GM12878 (cell line): ENCODE measurements around the gene MBD3L5. TPM values are rescaled to one million over a fixed set of nuclear protein-coding genes. Genes with fewer than 3 reads are reported as not detected.

Experiments used
- ATAC-seq: fragments of 200-7000 bp; cut with Tn5 transposase; 3 replicates; pipeline ENCODE4 v1.9.1; 2020; ENCODE audit warnings: mild to moderate bottlenecking, moderate library complexity
- BruUV-seq: library from RNA; stranded (reverse); fragments of 400-500 nt; replicated peaks from 2 replicates; lab custom pipeline; 2021; lab: Mats Ljungman, UMichigan
- CTCF ChIA-PET: fragments of 300-600 bp; sonication (Branson Sonifier 250); formaldehyde crosslinking; extraction: SDS; loops from one replicate; lab custom pipeline; 2021; ENCODE audit warnings: inconsistent platforms; lab: Yijun Ruan, JAX
- POLR2A ChIA-PET: fragments of 350-600 bp; formaldehyde crosslinking; extraction: SDS; loops from one replicate; lab custom pipeline; 2021; ENCODE audit warnings: inconsistent platforms; lab: Charles Lee
- RAD21 ChIA-PET: fragments of 300-600 bp; sonication (Branson Sonifier 250); formaldehyde crosslinking; loops from one replicate; lab custom pipeline; 2023; ENCODE audit warnings: antibody characterized with exemption; ENCODE audit not compliant: unreplicated experiment; lab: Charles Lee
- SMC1A ChIA-PET: fragments of 300-600 bp; sonication (Branson Sonifier 250); formaldehyde crosslinking; loops from one replicate; lab custom pipeline; 2023; ENCODE audit not compliant: unreplicated experiment, uncharacterized antibody; lab: Charles Lee
- DNase-seq: peaks from one replicate; pipeline ENCODE4 v3.0.0-alpha.2; 2011; ENCODE audit warnings: low read depth, low spot score
- FAIRE-seq: peaks from 3 replicates; lab custom pipeline; 2011; peaks lifted over from hg19 to GRCh38; lab: Jason Lieb, UNC
- H2AFZ ChIP-seq: 2 replicates; pipeline ENCODE4 v1.6.0; 2011; ENCODE audit warnings: low read depth, low read length, control low read depth; ENCODE audit not compliant: control insufficient read depth
- H3K27ac ChIP-seq: 2 replicates; pipeline ENCODE4 v1.5.1; 2011; ENCODE audit warnings: control low read depth; ENCODE audit not compliant: control insufficient read depth, insufficient read depth
- H3K27me3 ChIP-seq, 2 experiments: replicated peaks in 1 of 2; 2 replicates each; pipeline versions ENCODE4 v1.6.0 to v1.6.1; 2011; ENCODE audit warnings: low read length in 1 of 2; ENCODE audit not compliant: control insufficient read depth in 2 of 2, insufficient read depth in 2 of 2
- H3K36me3 ChIP-seq, 2 experiments: 2 replicates each; pipeline ENCODE4 v1.5.1; 2011; ENCODE audit warnings: low read length in 1 of 2; ENCODE audit not compliant: control insufficient read depth in 2 of 2, insufficient read depth in 2 of 2
- H3K4me1 ChIP-seq: 2 replicates; pipeline ENCODE4 v1.6.1; 2011; ENCODE audit warnings: mild to moderate bottlenecking, low read length, moderate library complexity, mixed read lengths; ENCODE audit not compliant: control insufficient read depth, insufficient read depth
- H3K4me2 ChIP-seq: 2 replicates; pipeline ENCODE4 v1.6.0; 2011; ENCODE audit warnings: control low read depth; ENCODE audit not compliant: control insufficient read depth, insufficient read depth
- H3K4me3 ChIP-seq: fragments of 200-600 bp; sonication (generic); 2 replicates; pipeline ENCODE4 v1.5.1; 2016
- H3K79me2 ChIP-seq: 2 replicates; pipeline ENCODE4 v1.6.0; 2011; ENCODE audit warnings: low read length; ENCODE audit not compliant: control insufficient read depth, insufficient read depth
- H3K9ac ChIP-seq: 2 replicates; pipeline ENCODE4 v1.8.0; 2011; ENCODE audit warnings: low read length, control low read depth, mixed read lengths; ENCODE audit not compliant: control insufficient read depth, insufficient read depth
- H3K9me3 ChIP-seq: replicated peaks from 3 replicates; pipeline ENCODE4 v1.5.1; 2011; ENCODE audit warnings: mild to moderate bottlenecking, low read length; ENCODE audit not compliant: control insufficient read depth, insufficient read depth
- H4K20me1 ChIP-seq: 2 replicates; pipeline ENCODE4 v1.6.0; 2011; ENCODE audit not compliant: control insufficient read depth, insufficient read depth
- BACH1 ChIP-seq: fragments of 450-650 bp; IDR thresholded peaks from 2 replicates; pipeline ENCODE4 v1.6.1; 2017; ENCODE audit warnings: mild to moderate bottlenecking, borderline replicate concordance
- CHD1 ChIP-seq: IDR thresholded peaks from 2 replicates; pipeline ENCODE4 v1.6.1; 2012; ENCODE audit warnings: low read depth, low read length, improper control_type of control experiment
- CREM ChIP-seq: IDR thresholded peaks from 2 replicates; pipeline ENCODE4 v1.6.1; 2014; ENCODE audit warnings: antibody characterized with exemption, low read depth
- FOXM1 ChIP-seq: IDR thresholded peaks from 2 replicates; pipeline ENCODE4 v1.6.1; 2012; ENCODE audit warnings: low read depth, mild to moderate bottlenecking, inconsistent platforms, low read length, moderate library complexity
- JUNB ChIP-seq: IDR thresholded peaks from 2 replicates; pipeline ENCODE4 v1.6.1; 2016; ENCODE audit warnings: antibody characterized with exemption, mild to moderate bottlenecking
- KDM1A ChIP-seq: fragments of 200-600 bp; sonication (generic); IDR thresholded peaks from 2 replicates; pipeline ENCODE4 v1.6.1; 2016; ENCODE audit warnings: borderline replicate concordance
- MAX ChIP-seq: IDR thresholded peaks from 2 replicates; pipeline ENCODE4 v1.6.1; 2012; ENCODE audit warnings: low read depth, low read length, improper control_type of control experiment
- MTA2 ChIP-seq: fragments of 450-650 bp; IDR thresholded peaks from 2 replicates; pipeline ENCODE4 v1.6.1; 2016; ENCODE audit warnings: low read depth, mild to moderate bottlenecking, moderate library complexity
- MYB ChIP-seq: fragments of 150-350 bp; IDR thresholded peaks from 2 replicates; pipeline ENCODE4 v1.6.1; 2014; ENCODE audit warnings: mild to moderate bottlenecking, low read depth, low read length, borderline replicate concordance
- NR2C1 ChIP-seq: fragments of 450-650 bp; IDR thresholded peaks from 2 replicates; pipeline ENCODE4 v1.6.1; 2017; ENCODE audit warnings: antibody characterized with exemption, mild to moderate bottlenecking, moderate library complexity
- SIN3A ChIP-seq: IDR thresholded peaks from 2 replicates; pipeline ENCODE4 v1.6.1; 2012; ENCODE audit warnings: low read depth, low read length, improper control_type of control experiment
- SPI1 ChIP-seq: IDR thresholded peaks from 2 replicates; pipeline ENCODE4 v1.6.1; 2011; ENCODE audit warnings: low read depth, mild to moderate bottlenecking, low read length, moderate library complexity, borderline replicate concordance; ENCODE audit not compliant: insufficient read depth
- TARDBP ChIP-seq: IDR thresholded peaks from 2 replicates; pipeline ENCODE4 v1.6.1; 2016; ENCODE audit warnings: borderline replicate concordance
- ZBTB40 ChIP-seq: fragments of 450-650 bp; IDR thresholded peaks from 2 replicates; pipeline ENCODE4 v1.6.1; 2016; ENCODE audit warnings: mild to moderate bottlenecking, moderate library complexity, borderline replicate concordance
- ZNF687 ChIP-seq: fragments of 450-650 bp; IDR thresholded peaks from 2 replicates; pipeline ENCODE4 v1.6.1; 2017; ENCODE audit warnings: mild to moderate bottlenecking, moderate library complexity
- WGBS: methylation state at CpG from one replicate; pipeline ENCODE4 v1.1.6; 2016; ENCODE audit warnings: low lambda C conversion rate; ENCODE audit not compliant: insufficient replicate concordance, insufficient coverage; ENCODE audit errors: missing lambda C conversion rate; 5-methylcytosine and 5-hydroxymethylcytosine counted together
- in situ Hi-C: fragments of 300-500 bp; cut with MboI; formaldehyde crosslinking; loops from 9 replicates; pipeline ENCODE4 v1.14.3; 2018; ENCODE audit warnings: mixed read lengths
- intact Hi-C: fragments of 100-400 bp; cut with micrococcal nuclease; formaldehyde crosslinking; loops from one replicate; pipeline ENCODE4 v1.14.2; 2022; ENCODE audit not compliant: unreplicated experiment
- polyA plus RNA-seq, 11 experiments: library from polyadenylated mRNA; depleted of rRNA in 4 of 11; unstranded in 6 of 11; stranded (reverse) in 5 of 11; fragments of >200 nt; fragmentation: Nextera tagmentation in 4 of 11; fragmentation: Illumina TruSeq in 1 of 11; extraction: Ambion mirVana in 4 of 11; extraction: Trizol in 1 of 11; gene quantifications; 1 replicate in 1 of 11; 2 replicates in 10 of 11; pipeline versions ENCODE4 v1.2.1 to v1.2.3, GENCODE V29; 2011 to 2016; ENCODE audit warnings: inconsistent platforms in 2 of 11, missing spikeins in 2 of 11, low read depth in 1 of 11
- total RNA-seq, 4 experiments: library from RNA; depleted of rRNA in 3 of 4; stranded (reverse); fragments of >200 nt in 3 of 4; fragmentation: Illumina TruSeq in 1 of 4; extraction: Trizol in 1 of 4; gene quantifications; 2 replicates each; pipeline versions ENCODE4 v1.2.1 to v1.2.3, GENCODE V29; 2013 to 2021

MBD3L5 gene
- total and polyA plus RNA-seq, 10 of the 15 experiments (the other 5 are each of a cell fraction or from before 2014, with no cell fraction given) = not detected

- TF ChIP-seq BACH1 (no peak), JUNB (no peak), FOXM1 (no peak), MYB (no peak), MTA2 (no peak), SIN3A (no peak), CREM (no peak)
Measured at GRCh38 chr19:7000333-7000732, 30.0 kb upstream of the MBD3L5 start (continued).

GRCh38 chr19:7000816-7001215 is 29.6 kb upstream of the MBD3L5 start:
- FAIRE-seq (no peak), DNase-seq (no peak), ATAC-seq (no peak)
- ChIA-PET SMC1A (interaction anchor here (1.1 to 1.6 kb wide), 4 partner anchors 8 to 99 kb away, joined by 3 to 5 read pairs (median 4); no protein-coding TSS in a partner anchor), RAD21 (interaction anchor here (2.0 kb wide), 1 partner anchor 68 kb away, joined by 14 read pairs; the partner anchor contains the start of gene ZNF557), CTCF (interaction anchor here (0.5 kb wide), 1 partner anchor 101 kb away, joined by 4 read pairs; no protein-coding TSS in a partner anchor), POLR2A (interaction anchor here (0.6 to 1.0 kb wide), 4 partner anchors 35 to 438 kb away, joined by 3 to 5 read pairs (median 4); partner anchors contain the start of gene ZNF557)
- Histone ChIP-seq H4K20me1 (no peaks in the 10 kb centered on the region), H3K36me3 (no peaks in the 10 kb centered on the region), H3K79me2 (no peaks in the 10 kb centered on the region), H3K4me2 (no peak overlapping the region), H3K9me3 (0 out of 3 replicates have a peak, but pooled peaks cover 2% of the 10 kb centered on the region), H3K9ac (no peak overlapping the region), H3K27me3 (no peaks in the 10 kb centered on the region), H3K4me1 (no peaks in the 10 kb centered on the region), H2AFZ (no peak overlapping the region), H3K4me3 (no peak overlapping the region), H3K27ac (no peak overlapping the region)
- 42% methylated on average over 1 of the region's 1 CpG for WGBS
- in situ Hi-C loops = no loop called here
- no TSS peak for BruUV-seq
- intact Hi-C loops = no loop called here
- TF ChIP-seq SPI1 (peak; percentile 35; the same call in 1 of the 2 replicates), ZBTB40 (no peak), KDM1A (no peak), TARDBP (no peak), CHD1 (no peak), MAX (no peak), MTA2 (no peak), NR2C1 (no peak), CREM (no peak), SIN3A (no peak), ZNF687 (no peak)
